Measurements from ENCODE around the gene CNTN3. TPM values are rescaled to one million over a fixed set of nuclear protein-coding genes. Genes with fewer than 3 reads are reported as not detected.
A peak's percentile ranks its signal among the peaks of the same experiment; 100 is the strongest.

Gene CNTN3
- total RNA-seq, 1 donor from 2014 or later, result 11.3 TPM

GRCh38 chr3:74626011-74626410 is 11.6 kb upstream of the CNTN3 start:
- no peak for TF ChIP-seq CTCF (IDR thresholded peaks at IDR 0.05; ENCODE audit: unreplicated experiment)
- Mint-ChIP-seq H3K27me3 (no peaks in the 10 kb centered on the region), H3K4me3 (ENCODE audit: low read depth) (no peak overlapping the region), H3K27ac (no peak overlapping the region), H3K36me3 (ENCODE audit: insufficient read depth) (peaks cover 1% of the 10 kb centered on the region), H3K4me1 (ENCODE audit: low read depth) (peaks cover 7% of the 10 kb centered on the region), H3K9me3 (ENCODE audit: low read depth) (no peaks in the 10 kb centered on the region)
- DNase-seq (ENCODE audit: low spot score, unreplicated experiment), result no peak

GRCh38 chr3:74624301-74624700 is 9.8 kb upstream of the CNTN3 start:
- Mint-ChIP-seq H3K27ac (no peak overlapping the region), H3K4me3 (ENCODE audit: low read depth) (no peak overlapping the region), H3K9me3 (ENCODE audit: low read depth) (no peaks in the 10 kb centered on the region), H3K36me3 (ENCODE audit: insufficient read depth) (peaks cover 1% of the 10 kb centered on the region), H3K27me3 (no peaks in the 10 kb centered on the region), H3K4me1 (ENCODE audit: low read depth) (peaks cover 7% of the 10 kb centered on the region)
- no peak for DNase-seq (ENCODE audit: low spot score, unreplicated experiment)
- TF ChIP-seq CTCF (IDR thresholded peaks at IDR 0.05; ENCODE audit: unreplicated experiment), result no peak

- Mint-ChIP-seq H3K4me3 (ENCODE audit: low read depth) (no peak overlapping the region), H3K4me1 (ENCODE audit: low read depth) (peaks cover 7% of the 10 kb centered on the region), H3K36me3 (ENCODE audit: insufficient read depth) (peaks cover 1% of the 10 kb centered on the region), H3K9me3 (ENCODE audit: low read depth) (no peaks in the 10 kb centered on the region), H3K27ac (no peak overlapping the region), H3K27me3 (peaks cover 4% of the 10 kb centered on the region)
- TF ChIP-seq CTCF (IDR thresholded peaks at IDR 0.05; ENCODE audit: unreplicated experiment), result no peak
- DNase-seq (ENCODE audit: low spot score, unreplicated experiment), result no peak
Observed at GRCh38 chr3:74623261-74623836, 8.9 kb upstream of the CNTN3 start.

GRCh38 chr3:74621581-74621980 is 7.1 kb upstream of the CNTN3 start:
- Mint-ChIP-seq H3K4me3 (ENCODE audit: low read depth) (no peak overlapping the region), H3K9me3 (ENCODE audit: low read depth) (no peaks in the 10 kb centered on the region), H3K27me3 (peaks cover 14% of the 10 kb centered on the region), H3K27ac (peak overlapping the region; percentile 84), H3K36me3 (ENCODE audit: insufficient read depth) (peaks cover 1% of the 10 kb centered on the region), H3K4me1 (ENCODE audit: low read depth) (peaks cover 7% of the 10 kb centered on the region)
- TF ChIP-seq CTCF (IDR thresholded peaks at IDR 0.05; ENCODE audit: unreplicated experiment), result no peak
- DNase-seq (ENCODE audit: low spot score, unreplicated experiment), result no peak

GRCh38 chr3:74617776-74618175 is 3.3 kb upstream of the CNTN3 start:
- Mint-ChIP-seq H3K27me3 (peaks cover 36% of the 10 kb centered on the region), H3K4me1 (ENCODE audit: low read depth) (peaks cover 11% of the 10 kb centered on the region), H3K9me3 (ENCODE audit: low read depth) (no peaks in the 10 kb centered on the region), H3K4me3 (ENCODE audit: low read depth) (no peak overlapping the region), H3K27ac (no peak overlapping the region), H3K36me3 (ENCODE audit: insufficient read depth) (peaks cover 1% of the 10 kb centered on the region)
- TF ChIP-seq CTCF (IDR thresholded peaks at IDR 0.05; ENCODE audit: unreplicated experiment), result no peak
- DNase-seq (ENCODE audit: low spot score, unreplicated experiment), result no peak
